NB4 (cell line): ENCODE results near the gene STOML1.

ENCODE experiments used
- CTCF ChIP-seq: IDR thresholded peaks from one replicate; pipeline ENCODE4 v1.5.1; 2012; ENCODE audit warnings: low read depth, low read length
- MAX ChIP-seq: IDR thresholded peaks from 2 replicates; pipeline ENCODE4 v1.6.1; 2011; ENCODE audit warnings: low read depth, low read length
- MYC ChIP-seq: IDR thresholded peaks from 2 replicates; pipeline ENCODE4 v1.6.1; 2011; ENCODE audit warnings: low read depth, low read length
- POLR2A ChIP-seq: IDR thresholded peaks from 2 replicates; pipeline ENCODE4 v1.6.1; 2011; ENCODE audit warnings: mild to moderate bottlenecking; ENCODE audit not compliant: insufficient read length; ENCODE audit errors: extremely low read depth

GRCh38 chr15:74034206-74034755 lies 42.2 kb upstream of the STOML1 start:
- no peak for TF ChIP-seq CTCF
- no peak for TF ChIP-seq POLR2A
- no peak for TF ChIP-seq MAX
- no peak for TF ChIP-seq MYC
